HepG2 (cell line): ENCODE measurements around the gene ENGASE. TPM values are rescaled to one million over a fixed set of nuclear protein-coding genes. Genes with fewer than 3 reads are reported as not detected.

Source experiments
- CBX1 ChIP-seq: IDR thresholded peaks from one replicate; pipeline ENCODE4 v1.6.1; 2016; ENCODE audit warnings: antibody characterized with exemption, low read depth
- GZF1 ChIP-seq: sonication (generic); formaldehyde crosslinking; IDR thresholded peaks from 2 replicates; pipeline ENCODE4 v1.5.1; 2020; ENCODE audit warnings: mild to moderate bottlenecking, missing genetic modification reagents
- HMG20B ChIP-seq: conservative IDR thresholded peaks from 2 replicates; pipeline ENCODE4 v1.6.1; 2016; ENCODE audit warnings: missing genetic modification reagents, missing compliant biosample characterization
- KDM1A ChIP-seq: IDR thresholded peaks from 2 replicates; pipeline ENCODE4 v1.6.1; 2016; ENCODE audit warnings: missing compliant biosample characterization
- MYNN ChIP-seq: sonication (generic); formaldehyde crosslinking; IDR thresholded peaks from 2 replicates; pipeline ENCODE4 v1.4.0; 2020; ENCODE audit warnings: mild to moderate bottlenecking, low read depth, missing genetic modification reagents
- NR1H2 ChIP-seq: sonication (generic); formaldehyde crosslinking; IDR thresholded peaks from 2 replicates; pipeline ENCODE4 v1.8.1; 2022; ENCODE audit warnings: low read depth, missing genetic modification reagents, borderline replicate concordance
- SMAD1 ChIP-seq: sonication (generic); formaldehyde crosslinking; IDR thresholded peaks from 2 replicates; pipeline ENCODE4 v1.4.0; 2020; ENCODE audit warnings: missing genetic modification reagents, low read depth, mild to moderate bottlenecking, borderline replicate concordance
- SMAD9 ChIP-seq: sonication (generic); formaldehyde crosslinking; IDR thresholded peaks from 2 replicates; pipeline ENCODE4 v1.5.1; 2020; ENCODE audit warnings: mild to moderate bottlenecking, missing genetic modification reagents
- STAG1 ChIP-seq: sonication (generic); formaldehyde crosslinking; IDR thresholded peaks from 2 replicates; pipeline ENCODE4 v1.4.0; 2020; ENCODE audit warnings: missing genetic modification reagents
- TBX2 ChIP-seq: sonication (generic); formaldehyde crosslinking; IDR thresholded peaks from 2 replicates; pipeline ENCODE4 v1.5.0; 2020; ENCODE audit warnings: missing genetic modification reagents, mild to moderate bottlenecking, borderline replicate concordance
- ZFP37 ChIP-seq: sonication (generic); formaldehyde crosslinking; IDR thresholded peaks from 2 replicates; pipeline ENCODE4 v1.4.0; 2020; ENCODE audit warnings: missing genetic modification reagents, borderline replicate concordance
- ZKSCAN1 ChIP-seq: fragments of 150-350 bp; IDR thresholded peaks from 2 replicates; pipeline ENCODE4 v1.6.1; 2014; ENCODE audit warnings: low read length
- ZNF256 ChIP-seq: sonication (generic); formaldehyde crosslinking; conservative IDR thresholded peaks from 2 replicates; pipeline ENCODE4 v1.4.0; 2020; ENCODE audit warnings: missing genetic modification reagents
- ZNF629 ChIP-seq: sonication (generic); formaldehyde crosslinking; conservative IDR thresholded peaks from 2 replicates; pipeline ENCODE4 v1.5.0; 2020; ENCODE audit warnings: missing genetic modification reagents
- ZSCAN12 ChIP-seq: sonication (generic); formaldehyde crosslinking; IDR thresholded peaks from 2 replicates; pipeline ENCODE4 v1.9.0; 2021; ENCODE audit warnings: mild to moderate bottlenecking, missing genetic modification reagents
- ZSCAN21 ChIP-seq: sonication (generic); formaldehyde crosslinking; IDR thresholded peaks from 2 replicates; pipeline ENCODE4 v1.8.0; 2022; ENCODE audit warnings: mild to moderate bottlenecking, missing genetic modification reagents, moderate library complexity, borderline replicate concordance
- polyA plus RNA-seq, 8 experiments: library from polyadenylated mRNA; depleted of rRNA in 3 of 8; stranded (reverse) in 7 of 8; unstranded in 1 of 8; fragments of >200 nt; fragmentation: Illumina TruSeq in 4 of 8; extraction: Trizol in 4 of 8; gene quantifications; 2 replicates each; pipeline versions ENCODE4 v1.2.1 to v1.2.3, GENCODE V29; 2011 to 2016; ENCODE audit warnings: low read depth in 4 of 8, missing spikeins in 1 of 8, mixed read lengths in 1 of 8; ENCODE audit not compliant: insufficient read depth in 1 of 8
- total RNA-seq, 5 experiments: library from RNA; depleted of rRNA; stranded (reverse); fragments of >200 nt; fragmentation: Illumina TruSeq; extraction: Trizol; gene quantifications; 2 replicates each; pipeline ENCODE4 v1.2.3, GENCODE V29; 2016; ENCODE audit warnings: low read depth in 1 of 5
- TF ChIP-seq, protein P1 (sequence below): sonication (generic); formaldehyde crosslinking; IDR thresholded peaks from 2 replicates; pipeline ENCODE4 v1.5.0; 2020; ENCODE audit warnings: mild to moderate bottlenecking, missing genetic modification reagents
- TF ChIP-seq, protein P2 (sequence below): IDR thresholded peaks from 2 replicates; pipeline ENCODE4 v1.6.1; 2018; ENCODE audit warnings: missing genetic modification reagents
- TF ChIP-seq, protein P3 (sequence below): sonication (generic); formaldehyde crosslinking; IDR thresholded peaks from 2 replicates; pipeline ENCODE4 v1.8.0; 2023; ENCODE audit warnings: mild to moderate bottlenecking, missing genetic modification reagents
- TF ChIP-seq, protein P4 (sequence below): IDR thresholded peaks from 2 replicates; pipeline ENCODE4 v1.6.1; 2016; ENCODE audit warnings: low read depth, borderline replicate concordance

The ENGASE gene
- total and polyA plus RNA-seq, 2 of the 13 experiments (the other 11 are each of a cell fraction or from before 2014, with no cell fraction given), result 10.6 to 18.1 TPM

GRCh38 chr17:79087428-79088143, 13.0 kb downstream of the ENGASE start (continued):
- TF ChIP-seq, protein P1, sequence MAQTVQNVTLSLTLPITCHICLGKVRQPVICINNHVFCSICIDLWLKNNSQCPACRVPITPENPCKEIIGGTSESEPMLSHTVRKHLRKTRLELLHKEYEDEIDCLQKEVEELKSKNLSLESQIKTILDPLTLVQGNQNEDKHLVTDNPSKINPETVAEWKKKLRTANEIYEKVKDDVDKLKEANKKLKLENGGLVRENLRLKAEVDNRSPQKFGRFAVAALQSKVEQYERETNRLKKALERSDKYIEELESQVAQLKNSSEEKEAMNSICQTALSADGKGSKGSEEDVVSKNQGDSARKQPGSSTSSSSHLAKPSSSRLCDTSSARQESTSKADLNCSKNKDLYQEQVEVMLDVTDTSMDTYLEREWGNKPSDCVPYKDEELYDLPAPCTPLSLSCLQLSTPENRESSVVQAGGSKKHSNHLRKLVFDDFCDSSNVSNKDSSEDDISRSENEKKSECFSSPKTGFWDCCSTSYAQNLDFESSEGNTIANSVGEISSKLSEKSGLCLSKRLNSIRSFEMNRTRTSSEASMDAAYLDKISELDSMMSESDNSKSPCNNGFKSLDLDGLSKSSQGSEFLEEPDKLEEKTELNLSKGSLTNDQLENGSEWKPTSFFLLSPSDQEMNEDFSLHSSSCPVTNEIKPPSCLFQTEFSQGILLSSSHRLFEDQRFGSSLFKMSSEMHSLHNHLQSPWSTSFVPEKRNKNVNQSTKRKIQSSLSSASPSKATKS (CRISPR knock-in tag), result no peak
- TF ChIP-seq CBX1 (no peak), MYNN (CRISPR knock-in tag) (no peak), STAG1 (CRISPR knock-in tag) (peak; percentile 90), ZFP37 (CRISPR knock-in tag) (no peak), KDM1A (CRISPR knock-in tag) (no peak), SMAD9 (0 out of 2 replicates have a peak, but pooled peaks have one; percentile 57), HMG20B (no peak), ZSCAN21 (CRISPR knock-in tag) (no peak), ZSCAN12 (no peak), GZF1 (CRISPR knock-in tag) (no peak), ZNF256 (CRISPR knock-in tag) (no peak), ZNF629 (no peak), ZKSCAN1 (no peak), TBX2 (CRISPR knock-in tag) (0 out of 2 replicates have a peak, but pooled peaks have one; percentile 25), NR1H2 (no peak), SMAD1 (no peak)
- TF ChIP-seq, protein P2, sequence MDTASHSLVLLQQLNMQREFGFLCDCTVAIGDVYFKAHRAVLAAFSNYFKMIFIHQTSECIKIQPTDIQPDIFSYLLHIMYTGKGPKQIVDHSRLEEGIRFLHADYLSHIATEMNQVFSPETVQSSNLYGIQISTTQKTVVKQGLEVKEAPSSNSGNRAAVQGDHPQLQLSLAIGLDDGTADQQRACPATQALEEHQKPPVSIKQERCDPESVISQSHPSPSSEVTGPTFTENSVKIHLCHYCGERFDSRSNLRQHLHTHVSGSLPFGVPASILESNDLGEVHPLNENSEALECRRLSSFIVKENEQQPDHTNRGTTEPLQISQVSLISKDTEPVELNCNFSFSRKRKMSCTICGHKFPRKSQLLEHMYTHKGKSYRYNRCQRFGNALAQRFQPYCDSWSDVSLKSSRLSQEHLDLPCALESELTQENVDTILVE (CRISPR knock-in tag), result no peak
- TF ChIP-seq, protein P3, sequence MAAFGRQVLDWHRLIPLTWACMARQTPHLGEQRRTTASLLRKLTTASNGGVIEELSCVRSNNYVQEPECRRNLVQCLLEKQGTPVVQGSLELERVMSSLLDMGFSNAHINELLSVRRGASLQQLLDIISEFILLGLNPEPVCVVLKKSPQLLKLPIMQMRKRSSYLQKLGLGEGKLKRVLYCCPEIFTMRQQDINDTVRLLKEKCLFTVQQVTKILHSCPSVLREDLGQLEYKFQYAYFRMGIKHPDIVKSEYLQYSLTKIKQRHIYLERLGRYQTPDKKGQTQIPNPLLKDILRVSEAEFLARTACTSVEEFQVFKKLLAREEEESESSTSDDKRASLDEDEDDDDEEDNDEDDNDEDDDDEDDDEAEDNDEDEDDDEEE (CRISPR knock-in tag), result no peak
- TF ChIP-seq, protein P4, sequence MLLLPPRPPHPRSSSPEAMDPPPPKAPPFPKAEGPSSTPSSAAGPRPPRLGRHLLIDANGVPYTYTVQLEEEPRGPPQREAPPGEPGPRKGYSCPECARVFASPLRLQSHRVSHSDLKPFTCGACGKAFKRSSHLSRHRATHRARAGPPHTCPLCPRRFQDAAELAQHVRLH (CRISPR knock-in tag), result no peak
